HG03060 (cell line): ENCODE measurements around the gene CENPB.

Source experiments
- ATAC-seq: cut with Tn5 transposase; IDR thresholded peaks from one replicate; pipeline ENCODE4 v1.9.1; 2021; ENCODE audit warnings: low read depth, moderate number of reproducible peaks; ENCODE audit not compliant: unreplicated experiment

Gene CENPB

DNA sequence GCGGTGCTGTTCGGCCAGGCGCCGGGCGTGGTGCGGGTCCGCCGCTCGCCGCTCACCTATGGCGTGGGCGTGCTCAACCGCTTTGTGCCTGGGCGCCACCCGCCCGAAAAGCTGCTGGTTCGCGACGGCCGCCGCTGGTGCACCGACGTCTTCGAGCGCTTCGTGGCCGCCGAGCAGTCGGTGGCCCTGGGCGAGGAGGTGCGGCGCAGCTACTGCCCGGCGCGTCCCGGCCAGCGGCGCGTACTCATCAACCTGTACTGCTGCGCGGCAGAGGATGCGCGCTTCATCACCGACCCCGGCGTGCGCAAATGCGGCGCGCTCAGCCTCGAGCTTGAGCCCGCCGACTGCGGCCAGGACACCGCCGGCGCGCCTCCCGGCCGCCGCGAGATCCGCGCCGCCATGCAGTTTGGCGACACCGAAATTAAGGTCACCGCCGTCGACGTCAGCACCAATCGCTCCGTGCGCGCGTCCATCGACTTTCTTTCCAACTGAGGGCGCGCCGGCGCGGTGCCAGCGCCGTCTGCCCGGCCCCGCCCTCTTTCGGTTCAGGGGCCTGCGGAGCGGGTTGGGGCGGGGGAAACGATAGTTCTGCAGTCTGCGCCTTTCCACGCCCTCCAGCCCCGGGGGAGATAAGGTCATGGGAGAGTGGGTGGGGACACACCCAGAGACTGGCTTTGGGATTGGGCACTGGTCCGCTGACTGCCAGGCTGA is 34.7 kb downstream of the CENPB start:
- ATAC-seq = no peak

DNA sequence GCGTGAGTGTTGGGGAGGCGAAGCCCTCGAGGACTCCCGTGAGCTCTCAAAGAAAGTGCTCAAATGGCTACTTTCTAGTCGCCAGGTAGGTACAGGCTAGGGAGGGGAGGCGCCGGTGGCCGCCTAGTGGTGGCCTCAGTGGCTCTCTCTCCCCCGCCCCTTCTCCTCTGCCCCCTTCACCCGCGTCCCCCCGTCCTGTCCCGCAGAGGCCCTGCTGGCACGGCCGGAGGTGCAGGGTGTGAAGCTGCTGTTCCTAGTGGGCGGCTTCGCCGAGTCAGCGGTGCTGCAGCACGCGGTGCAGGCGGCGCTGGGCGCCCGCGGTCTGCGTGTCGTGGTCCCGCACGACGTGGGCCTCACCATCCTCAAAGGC is 35.2 kb downstream of the CENPB start:
- no peak for ATAC-seq

- ATAC-seq = no peak
These were observed 36.6 kb downstream of the CENPB start for GRCh38 chr20:3749689-3750531.

GRCh38 chr20:3749087-3749688 is 37.4 kb downstream of the CENPB start:
- ATAC-seq = no peak

DNA sequence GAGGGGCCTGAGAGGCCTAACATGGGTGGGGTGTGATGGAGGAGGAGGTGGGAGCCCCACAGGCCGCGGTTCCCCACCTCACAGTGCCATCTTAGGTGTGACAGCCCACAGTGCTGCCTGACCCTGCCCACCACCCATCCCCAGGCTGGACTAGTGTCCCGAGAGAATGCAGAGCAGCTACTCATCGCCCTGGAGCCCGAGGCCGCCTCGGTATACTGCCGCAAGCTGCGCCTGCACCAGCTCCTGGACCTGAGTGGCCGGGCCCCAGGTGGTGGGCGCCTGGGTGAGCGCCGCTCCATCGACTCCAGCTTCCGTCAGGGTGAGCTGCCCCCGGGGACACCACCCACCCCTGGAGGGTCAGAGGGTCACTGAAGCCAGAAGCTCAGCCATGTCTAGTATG is 38.5 kb downstream of the CENPB start:
- ATAC-seq = no peak

- ATAC-seq = no peak
These were observed 39.1 kb downstream of the CENPB start for GRCh38 chr20:3747471-3747870.

DNA sequence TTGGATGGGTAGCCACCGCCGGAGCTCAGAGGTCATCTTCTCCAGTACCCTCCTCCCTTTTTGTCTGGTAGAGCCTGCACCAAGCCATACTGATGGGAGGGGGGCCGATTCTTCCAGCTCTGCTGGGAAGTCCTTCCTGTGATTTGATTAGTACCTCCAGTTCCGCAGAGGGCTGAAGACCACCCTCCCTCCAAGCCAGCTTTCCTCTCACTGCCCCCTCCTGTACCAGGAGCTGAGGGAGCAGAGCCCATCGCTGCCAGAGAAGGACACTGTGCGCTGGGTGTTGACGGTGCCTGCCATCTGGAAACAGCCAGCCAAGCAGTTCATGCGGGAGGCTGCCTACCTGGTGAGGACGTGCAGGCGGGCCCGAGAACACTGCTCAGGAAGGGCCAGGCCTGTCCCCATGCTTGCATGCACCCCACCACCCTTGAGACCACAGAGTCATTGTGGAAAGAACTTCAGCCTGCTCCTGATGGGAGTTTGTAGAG is 40.8 kb downstream of the CENPB start:
- ATAC-seq = no peak

GRCh38 chr20:3744806-3745685 is 41.5 kb downstream of the CENPB start:
- ATAC-seq = no peak

DNA sequence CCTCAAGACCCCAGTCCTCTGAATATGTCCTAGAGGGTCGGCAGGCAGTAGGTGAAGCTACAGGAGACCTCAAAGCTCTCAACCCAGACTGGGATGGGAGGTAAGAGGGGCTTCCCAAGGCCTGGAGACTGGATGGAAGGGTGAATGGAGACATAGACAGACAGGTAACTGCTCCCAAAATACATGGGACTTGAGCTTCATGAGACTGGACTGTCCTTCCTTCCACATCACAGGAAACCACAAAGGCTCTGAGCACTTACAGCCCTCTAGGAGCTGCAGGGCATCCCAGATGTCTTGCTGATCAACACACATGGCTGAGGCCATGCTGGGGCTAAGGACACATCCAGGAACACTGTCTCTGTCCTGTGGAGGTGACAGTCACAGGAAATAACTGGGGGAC is 42.5 kb downstream of the CENPB start:
- no peak for ATAC-seq

DNA sequence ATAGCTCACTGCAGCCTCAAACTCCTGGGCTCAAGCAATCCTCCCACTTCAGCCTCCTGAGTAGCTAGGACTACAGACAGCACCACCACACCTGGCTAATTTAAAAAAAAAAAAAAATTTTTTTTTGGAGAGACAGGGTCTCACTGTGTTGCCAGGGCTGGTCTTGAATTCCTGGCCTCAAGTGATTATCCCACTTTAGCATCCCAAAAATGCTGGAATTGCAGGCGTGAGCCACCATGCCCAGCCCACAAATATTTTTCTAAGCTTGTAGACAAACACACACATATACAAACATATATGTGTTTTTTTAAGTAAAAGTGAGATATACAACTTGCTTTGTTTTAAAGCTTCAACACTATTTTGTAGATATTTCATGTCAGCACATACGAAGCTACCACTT is 43.3 kb downstream of the CENPB start:
- no peak for ATAC-seq

DNA sequence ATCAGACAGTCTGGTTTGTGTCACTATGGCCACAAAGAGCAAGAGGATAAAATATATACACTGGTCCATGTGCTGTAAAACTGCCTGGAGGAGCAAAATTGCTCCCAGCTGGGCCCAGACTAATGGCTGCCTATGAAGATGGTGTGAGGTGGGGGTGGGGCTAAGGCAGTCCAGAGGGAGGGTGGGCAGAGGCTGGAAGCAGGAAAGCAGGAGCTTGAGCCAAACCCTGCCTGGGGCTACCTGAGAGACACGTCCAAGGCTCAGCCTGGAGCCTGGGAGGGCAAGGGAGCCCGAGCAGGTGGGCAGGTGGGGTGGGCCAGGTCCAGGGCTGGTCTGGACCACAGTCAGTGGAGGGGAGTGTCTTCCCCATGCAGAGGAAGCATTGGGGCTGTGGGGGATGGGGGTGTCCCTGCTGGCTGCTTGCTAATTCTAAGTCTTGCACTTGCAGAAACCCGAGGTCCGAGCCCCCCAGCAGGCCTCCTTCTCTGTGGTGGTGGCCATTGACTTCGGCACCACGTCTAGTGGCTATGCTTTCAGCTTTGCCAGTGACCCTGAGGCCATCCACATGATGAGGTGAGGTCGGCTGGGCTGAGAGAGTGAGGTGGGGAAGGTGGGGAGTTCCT is 44.6 kb downstream of the CENPB start:
- ATAC-seq = no peak

GRCh38 chr20:3740615-3741301 is 45.8 kb downstream of the CENPB start:
- no peak for ATAC-seq

DNA sequence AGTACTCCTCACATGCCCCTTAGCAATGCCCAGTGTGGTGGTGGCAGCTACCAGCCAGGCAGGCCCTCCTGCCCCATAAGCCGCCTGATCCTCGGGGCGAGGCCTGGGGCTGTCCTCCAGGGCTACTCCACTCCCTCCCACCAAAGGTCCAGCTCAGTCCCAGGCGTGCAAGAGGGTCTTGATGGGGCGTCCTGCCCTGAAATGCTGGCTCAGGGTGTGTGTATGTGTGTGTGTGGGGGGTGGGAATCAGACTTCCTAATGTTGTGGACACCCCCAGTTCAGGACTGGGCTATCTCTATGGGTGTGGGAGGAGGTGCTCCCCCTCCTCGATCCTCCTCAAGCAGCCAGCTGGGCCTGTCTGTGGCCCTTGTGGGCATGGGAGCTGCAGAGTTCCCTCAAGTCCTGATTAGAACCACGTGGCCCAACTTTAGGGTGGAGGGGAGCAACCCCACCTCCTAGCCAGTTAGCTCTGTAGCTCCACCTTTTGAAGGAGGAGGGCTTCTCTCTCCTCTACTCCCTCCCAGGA is 46.6 kb downstream of the CENPB start:
- ATAC-seq = no peak

GRCh38 chr20:3739054-3739925 is 47.2 kb downstream of the CENPB start:
- no peak for ATAC-seq

DNA sequence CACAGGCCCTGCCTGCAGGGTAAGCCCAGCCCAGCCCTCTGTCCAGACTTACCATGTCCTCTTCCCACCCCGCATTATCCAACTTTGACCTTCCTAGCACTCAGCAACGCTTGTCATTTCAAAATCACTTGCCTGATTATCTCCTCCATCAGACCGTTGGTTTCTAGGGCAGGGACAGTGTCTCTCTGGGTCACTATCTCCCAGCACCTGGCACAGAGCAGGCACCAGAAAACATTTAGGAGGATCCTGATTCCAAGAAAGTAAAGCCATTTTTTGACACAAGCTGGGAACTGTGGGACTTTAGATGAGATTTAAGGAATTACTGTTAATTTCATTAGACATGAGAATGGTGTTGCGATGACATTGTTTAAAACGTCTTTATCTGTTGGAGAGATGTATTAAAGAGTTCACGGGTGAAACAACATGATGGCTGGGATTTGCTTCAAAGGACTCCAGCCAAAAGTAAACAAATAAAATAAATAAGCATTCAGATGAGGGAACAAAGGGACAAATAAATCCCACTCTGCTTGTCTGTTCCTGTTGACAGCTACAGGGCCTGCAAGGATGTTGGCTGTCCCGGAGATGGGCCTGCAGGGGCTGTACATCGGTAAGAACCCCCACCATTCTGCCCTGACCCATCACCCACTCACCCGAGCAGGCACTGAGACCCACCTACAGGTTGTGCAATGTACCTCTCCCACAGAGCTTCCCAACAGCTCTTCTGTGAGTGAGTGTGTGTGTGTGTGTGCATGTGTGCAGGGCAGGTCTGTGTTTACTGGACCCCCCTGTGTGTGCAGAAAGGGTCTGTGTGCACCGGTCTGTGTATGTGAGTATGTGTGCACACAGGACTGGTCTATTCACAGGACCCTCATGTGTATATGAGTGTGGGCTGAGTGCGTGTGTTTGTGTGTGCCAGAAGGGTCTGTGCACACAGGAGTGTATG is 48.2 kb downstream of the CENPB start:
- no peak for ATAC-seq

DNA sequence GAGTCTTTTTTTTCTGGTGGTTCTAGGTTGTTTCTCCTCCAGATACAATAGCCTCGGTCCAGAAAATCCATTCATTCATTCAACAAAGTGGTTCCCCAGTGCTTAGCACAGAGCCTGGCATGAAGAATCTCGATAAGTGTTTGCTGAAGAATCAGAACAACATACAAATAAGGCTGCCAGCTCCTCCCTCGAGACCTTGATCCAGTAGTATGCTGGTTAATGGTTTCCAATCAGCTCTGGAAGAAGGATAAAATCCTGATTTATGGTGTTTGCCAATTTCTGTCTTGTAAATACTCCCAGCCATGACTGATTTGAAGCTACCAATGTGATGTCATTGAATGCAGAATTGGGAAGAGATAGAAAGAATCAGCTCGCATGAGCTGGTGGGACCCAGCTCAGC is 50.8 kb downstream of the CENPB start:
- no peak for ATAC-seq

DNA sequence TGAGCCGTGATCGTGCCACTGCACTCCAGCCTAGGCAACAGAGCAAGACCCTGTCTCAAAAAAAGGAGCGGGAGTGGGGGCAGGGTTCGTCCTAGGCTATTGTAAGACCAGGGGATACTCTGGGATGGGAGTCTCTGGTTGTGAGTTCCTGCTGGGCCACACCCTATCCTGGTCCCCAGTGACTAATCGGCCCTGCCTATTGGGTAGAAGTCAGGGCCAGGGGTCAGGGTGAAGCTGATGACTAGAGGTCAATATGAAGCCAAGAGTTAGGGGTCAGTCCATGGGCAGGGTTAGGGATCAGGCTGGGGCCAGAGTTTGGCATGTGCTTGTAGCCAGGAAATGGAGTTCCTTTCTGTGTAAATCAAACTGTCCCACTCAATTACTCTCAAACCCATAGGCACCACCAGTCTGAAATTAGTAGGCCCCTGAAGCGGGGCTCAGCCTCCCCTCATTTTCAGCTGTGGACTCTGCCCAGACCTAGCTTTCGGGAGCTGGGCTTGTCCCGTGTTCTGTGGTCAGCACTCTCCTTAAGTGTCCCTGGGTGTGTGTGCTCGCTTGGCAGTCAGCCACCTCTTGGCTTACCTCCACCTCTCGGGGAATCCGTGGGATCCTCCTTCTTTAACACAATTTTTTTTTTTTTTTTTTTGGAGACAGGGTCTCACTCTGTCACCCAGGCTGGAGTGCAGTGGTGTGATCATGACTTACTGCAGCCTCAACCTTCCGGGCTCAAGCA is 52.3 kb downstream of the CENPB start:
- no peak for ATAC-seq
